HepG2 (cell line): ENCODE data around the gene HIGD1A. TPM values are rescaled to one million over a fixed set of nuclear protein-coding genes. Genes with fewer than 3 reads are reported as not detected.

Source experiments
- ATF1 ChIP-seq: IDR thresholded peaks from 2 replicates; pipeline ENCODE4 v1.6.1; 2016; ENCODE audit warnings: mild to moderate bottlenecking, control low read depth
- ATRX ChIP-seq: sonication (generic); formaldehyde crosslinking; IDR thresholded peaks from 2 replicates; pipeline ENCODE4 v1.4.0; 2020; ENCODE audit warnings: missing genetic modification reagents, borderline replicate concordance
- DBP ChIP-seq: sonication (generic); formaldehyde crosslinking; IDR thresholded peaks from 2 replicates; pipeline ENCODE4 v1.4.0; 2020; ENCODE audit warnings: missing genetic modification reagents; ENCODE audit errors: not compliant biosample characterization
- ERF ChIP-seq: IDR thresholded peaks from 2 replicates; pipeline ENCODE4 v1.6.1; 2018; ENCODE audit warnings: missing biosample characterization, missing genetic modification reagents
- FOXK2 ChIP-seq: fragments of 450-650 bp; IDR thresholded peaks from 2 replicates; pipeline ENCODE4 v1.6.1; 2016
- HNRNPUL1 ChIP-seq: fragments of 200-400 bp; formaldehyde crosslinking; IDR thresholded peaks from 2 replicates; pipeline ENCODE4 v1.6.1; 2017; ENCODE audit warnings: low read depth, mild to moderate bottlenecking, low read length, moderate library complexity
- HOXA5 ChIP-seq: sonication (generic); formaldehyde crosslinking; IDR thresholded peaks from 2 replicates; pipeline ENCODE4 v1.4.0; 2020; ENCODE audit warnings: missing genetic modification reagents
- KDM6A ChIP-seq: IDR thresholded peaks from 2 replicates; pipeline ENCODE4 v1.6.1; 2016; ENCODE audit warnings: low read depth
- SAP130 ChIP-seq: IDR thresholded peaks from 2 replicates; pipeline ENCODE4 v1.6.1; 2016; ENCODE audit warnings: low read depth
- SKI ChIP-seq: fragments of 450-650 bp; IDR thresholded peaks from one replicate; pipeline ENCODE4 v1.6.1; 2018; ENCODE audit warnings: mild to moderate bottlenecking; ENCODE audit not compliant: partially characterized antibody
- YY1 ChIP-seq: IDR thresholded peaks from 2 replicates; pipeline ENCODE4 v1.6.1; 2011; ENCODE audit warnings: low read length, low read depth, moderate library complexity, mild to moderate bottlenecking; ENCODE audit not compliant: insufficient read depth, insufficient replicate concordance
- ZBTB7B ChIP-seq: sonication (generic); formaldehyde crosslinking; IDR thresholded peaks from 2 replicates; pipeline ENCODE4 v1.4.0; 2020; ENCODE audit warnings: missing genetic modification reagents
- ZFP62 ChIP-seq: sonication (generic); formaldehyde crosslinking; IDR thresholded peaks from 2 replicates; pipeline ENCODE4 v1.4.0; 2020; ENCODE audit warnings: missing genetic modification reagents
- ZMYM3 ChIP-seq: sonication (generic); formaldehyde crosslinking; IDR thresholded peaks from 2 replicates; pipeline ENCODE4 v1.5.1; 2020; ENCODE audit warnings: mild to moderate bottlenecking, missing genetic modification reagents
- ZNF136 ChIP-seq: sonication (generic); formaldehyde crosslinking; IDR thresholded peaks from 2 replicates; pipeline ENCODE4 v1.8.1; 2022; ENCODE audit warnings: low read depth, mild to moderate bottlenecking, moderate library complexity, missing genetic modification reagents
- ZNF264 ChIP-seq: sonication (generic); formaldehyde crosslinking; IDR thresholded peaks from 2 replicates; pipeline ENCODE4 v1.4.0; 2020; ENCODE audit warnings: missing genetic modification reagents
- polyA plus RNA-seq, 8 experiments: library from polyadenylated mRNA; depleted of rRNA in 3 of 8; stranded (reverse) in 7 of 8; unstranded in 1 of 8; fragments of >200 nt; fragmentation: Illumina TruSeq in 4 of 8; extraction: Trizol in 4 of 8; gene quantifications; 2 replicates each; pipeline versions ENCODE4 v1.2.1 to v1.2.3, GENCODE V29; 2011 to 2016; ENCODE audit warnings: low read depth in 4 of 8, missing spikeins in 1 of 8, mixed read lengths in 1 of 8; ENCODE audit not compliant: insufficient read depth in 1 of 8
- total RNA-seq, 5 experiments: library from RNA; depleted of rRNA; stranded (reverse); fragments of >200 nt; fragmentation: Illumina TruSeq; extraction: Trizol; gene quantifications; 2 replicates each; pipeline ENCODE4 v1.2.3, GENCODE V29; 2016; ENCODE audit warnings: low read depth in 1 of 5
- TF ChIP-seq, protein P1 (sequence below), 2 experiments: IDR thresholded peaks; 2 replicates each; pipeline ENCODE4 v1.6.1; 2011 to 2012; ENCODE audit warnings: low read length in 2 of 2, borderline replicate concordance in 1 of 2, low read depth in 1 of 2, mild to moderate bottlenecking in 1 of 2, moderate library complexity in 1 of 2
- TF ChIP-seq, protein P2 (sequence below): sonication (generic); formaldehyde crosslinking; IDR thresholded peaks from 2 replicates; pipeline ENCODE4 v1.4.0; 2020; ENCODE audit warnings: missing genetic modification reagents, low read depth, mild to moderate bottlenecking, borderline replicate concordance
- TF ChIP-seq, protein P3 (sequence below): sonication (generic); formaldehyde crosslinking; conservative IDR thresholded peaks from 2 replicates; pipeline ENCODE4 v1.4.0; 2020; ENCODE audit warnings: mild to moderate bottlenecking, missing genetic modification reagents, moderate library complexity
- TF ChIP-seq, protein P4 (sequence below): sonication (generic); formaldehyde crosslinking; IDR thresholded peaks from 2 replicates; pipeline ENCODE4 v1.8.1; 2023; ENCODE audit warnings: mild to moderate bottlenecking, moderate library complexity, missing genetic modification reagents

HIGD1A gene
- total and polyA plus RNA-seq, 2 of the 13 experiments (the other 11 are each of a cell fraction or from before 2014, with no cell fraction given) = 222 to 253 TPM

GRCh38 chr3:42846685-42847522 is 42.6 kb upstream of the HIGD1A start (continued):
- TF ChIP-seq, protein P1, sequence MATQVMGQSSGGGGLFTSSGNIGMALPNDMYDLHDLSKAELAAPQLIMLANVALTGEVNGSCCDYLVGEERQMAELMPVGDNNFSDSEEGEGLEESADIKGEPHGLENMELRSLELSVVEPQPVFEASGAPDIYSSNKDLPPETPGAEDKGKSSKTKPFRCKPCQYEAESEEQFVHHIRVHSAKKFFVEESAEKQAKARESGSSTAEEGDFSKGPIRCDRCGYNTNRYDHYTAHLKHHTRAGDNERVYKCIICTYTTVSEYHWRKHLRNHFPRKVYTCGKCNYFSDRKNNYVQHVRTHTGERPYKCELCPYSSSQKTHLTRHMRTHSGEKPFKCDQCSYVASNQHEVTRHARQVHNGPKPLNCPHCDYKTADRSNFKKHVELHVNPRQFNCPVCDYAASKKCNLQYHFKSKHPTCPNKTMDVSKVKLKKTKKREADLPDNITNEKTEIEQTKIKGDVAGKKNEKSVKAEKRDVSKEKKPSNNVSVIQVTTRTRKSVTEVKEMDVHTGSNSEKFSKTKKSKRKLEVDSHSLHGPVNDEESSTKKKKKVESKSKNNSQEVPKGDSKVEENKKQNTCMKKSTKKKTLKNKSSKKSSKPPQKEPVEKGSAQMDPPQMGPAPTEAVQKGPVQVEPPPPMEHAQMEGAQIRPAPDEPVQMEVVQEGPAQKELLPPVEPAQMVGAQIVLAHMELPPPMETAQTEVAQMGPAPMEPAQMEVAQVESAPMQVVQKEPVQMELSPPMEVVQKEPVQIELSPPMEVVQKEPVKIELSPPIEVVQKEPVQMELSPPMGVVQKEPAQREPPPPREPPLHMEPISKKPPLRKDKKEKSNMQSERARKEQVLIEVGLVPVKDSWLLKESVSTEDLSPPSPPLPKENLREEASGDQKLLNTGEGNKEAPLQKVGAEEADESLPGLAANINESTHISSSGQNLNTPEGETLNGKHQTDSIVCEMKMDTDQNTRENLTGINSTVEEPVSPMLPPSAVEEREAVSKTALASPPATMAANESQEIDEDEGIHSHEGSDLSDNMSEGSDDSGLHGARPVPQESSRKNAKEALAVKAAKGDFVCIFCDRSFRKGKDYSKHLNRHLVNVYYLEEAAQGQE (IDR thresholded peaks at IDR 0.05; ENCODE audit: borderline replicate concordance in 1 of 2, low read depth in 1 of 2, low read length in 2 of 2) = no peak
- TF ChIP-seq ATRX (CRISPR knock-in tag) = no peak
- no peak for TF ChIP-seq HNRNPUL1
- no peak for TF ChIP-seq KDM6A
- no peak for TF ChIP-seq FOXK2
- TF ChIP-seq, protein P2, sequence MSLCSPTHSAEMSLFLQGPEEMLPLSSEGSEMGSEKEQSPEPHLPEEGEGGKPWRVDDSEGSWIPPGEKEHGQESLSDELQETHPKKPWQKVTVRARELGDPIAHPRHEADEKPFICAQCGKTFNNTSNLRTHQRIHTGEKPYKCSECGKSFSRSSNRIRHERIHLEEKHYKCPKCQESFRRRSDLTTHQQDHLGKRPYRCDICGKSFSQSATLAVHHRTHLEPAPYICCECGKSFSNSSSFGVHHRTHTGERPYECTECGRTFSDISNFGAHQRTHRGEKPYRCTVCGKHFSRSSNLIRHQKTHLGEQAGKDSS (CRISPR knock-in tag) = peak; percentile 88
- peak; percentile 55 for TF ChIP-seq SKI
- TF ChIP-seq HOXA5 (CRISPR knock-in tag) = 0 out of 2 replicates have a peak, but pooled peaks have one; percentile 39
- no peak for TF ChIP-seq ZBTB7B (CRISPR knock-in tag)
- no peak for TF ChIP-seq ZNF136 (CRISPR knock-in tag)
- no peak for TF ChIP-seq ZNF264 (CRISPR knock-in tag)
- peak; percentile 36; the same call in 1 of the 2 replicates for TF ChIP-seq SAP130 (CRISPR knock-in tag)
- 0 out of 2 replicates have a peak, but pooled peaks have one; percentile 16 for TF ChIP-seq ERF (CRISPR knock-in tag)
- TF ChIP-seq ZMYM3 (CRISPR knock-in tag) = 0 out of 2 replicates have a peak, but pooled peaks have one; percentile 40
- TF ChIP-seq ZFP62 (CRISPR knock-in tag) = no peak
- TF ChIP-seq, protein P3, sequence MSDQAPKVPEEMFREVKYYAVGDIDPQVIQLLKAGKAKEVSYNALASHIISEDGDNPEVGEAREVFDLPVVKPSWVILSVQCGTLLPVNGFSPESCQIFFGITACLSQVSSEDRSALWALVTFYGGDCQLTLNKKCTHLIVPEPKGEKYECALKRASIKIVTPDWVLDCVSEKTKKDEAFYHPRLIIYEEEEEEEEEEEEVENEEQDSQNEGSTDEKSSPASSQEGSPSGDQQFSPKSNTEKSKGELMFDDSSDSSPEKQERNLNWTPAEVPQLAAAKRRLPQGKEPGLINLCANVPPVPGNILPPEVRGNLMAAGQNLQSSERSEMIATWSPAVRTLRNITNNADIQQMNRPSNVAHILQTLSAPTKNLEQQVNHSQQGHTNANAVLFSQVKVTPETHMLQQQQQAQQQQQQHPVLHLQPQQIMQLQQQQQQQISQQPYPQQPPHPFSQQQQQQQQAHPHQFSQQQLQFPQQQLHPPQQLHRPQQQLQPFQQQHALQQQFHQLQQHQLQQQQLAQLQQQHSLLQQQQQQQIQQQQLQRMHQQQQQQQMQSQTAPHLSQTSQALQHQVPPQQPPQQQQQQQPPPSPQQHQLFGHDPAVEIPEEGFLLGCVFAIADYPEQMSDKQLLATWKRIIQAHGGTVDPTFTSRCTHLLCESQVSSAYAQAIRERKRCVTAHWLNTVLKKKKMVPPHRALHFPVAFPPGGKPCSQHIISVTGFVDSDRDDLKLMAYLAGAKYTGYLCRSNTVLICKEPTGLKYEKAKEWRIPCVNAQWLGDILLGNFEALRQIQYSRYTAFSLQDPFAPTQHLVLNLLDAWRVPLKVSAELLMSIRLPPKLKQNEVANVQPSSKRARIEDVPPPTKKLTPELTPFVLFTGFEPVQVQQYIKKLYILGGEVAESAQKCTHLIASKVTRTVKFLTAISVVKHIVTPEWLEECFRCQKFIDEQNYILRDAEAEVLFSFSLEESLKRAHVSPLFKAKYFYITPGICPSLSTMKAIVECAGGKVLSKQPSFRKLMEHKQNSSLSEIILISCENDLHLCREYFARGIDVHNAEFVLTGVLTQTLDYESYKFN (CRISPR knock-in tag) = peak; percentile 58; the same call in 1 of the 2 replicates
- TF ChIP-seq, protein P4, sequence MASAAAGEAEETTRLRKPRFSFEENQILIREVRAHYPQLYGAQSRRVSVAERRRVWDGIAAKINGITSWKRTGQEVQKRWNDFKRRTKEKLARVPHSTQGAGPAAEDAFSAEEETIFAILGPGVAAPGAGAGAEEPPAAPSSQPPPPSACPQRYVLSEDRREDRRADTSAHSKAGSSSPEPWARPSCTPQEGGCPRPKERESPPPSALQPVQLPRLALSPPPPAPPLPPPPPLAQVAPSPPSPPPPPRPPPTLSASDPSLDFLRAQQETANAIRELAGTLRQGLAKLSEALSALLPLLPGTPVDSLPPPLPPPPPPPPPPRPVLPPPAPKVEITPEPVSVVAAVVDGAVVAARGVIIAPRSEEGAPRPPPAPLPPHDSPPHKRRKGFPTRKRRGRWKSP (CRISPR knock-in tag) = no peak
- no peak for TF ChIP-seq ATF1 (CRISPR knock-in tag)
- no peak for TF ChIP-seq YY1
- no peak for TF ChIP-seq DBP (CRISPR knock-in tag)
